GM18909 (cell line): ENCODE measurements around the gene ADGRG6.
"Not testable (repeated sequence)": the region's sequence is repeated elsewhere in the genome, so short reads cannot be mapped to it uniquely, and the experiment has no call there.

Source experiments
- ATAC-seq: cut with Tn5 transposase; IDR thresholded peaks from one replicate; pipeline ENCODE4 v1.9.1; 2021; ENCODE audit warnings: mild to moderate bottlenecking; ENCODE audit not compliant: unreplicated experiment, poor library complexity

Gene ADGRG6

DNA sequence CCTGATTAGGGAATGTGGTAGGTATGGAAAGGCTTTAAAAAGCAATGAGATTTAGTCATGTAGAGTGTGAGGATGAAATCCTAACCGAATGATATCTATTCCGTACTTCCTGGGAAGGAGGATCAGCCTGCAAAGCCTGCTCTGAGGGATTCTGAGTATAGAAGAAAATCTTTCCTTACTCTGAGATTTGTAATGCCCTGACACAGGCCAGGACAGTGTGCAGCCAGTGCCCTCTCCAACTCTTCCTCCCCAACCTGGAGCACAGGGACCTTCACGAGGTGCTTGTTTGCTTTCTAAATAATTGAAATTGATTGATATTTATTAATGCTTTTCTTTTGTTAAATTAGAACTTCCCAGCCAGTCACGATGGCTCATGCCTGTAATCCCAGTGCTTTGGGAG is 131.6 kb downstream of the ADGRG6 start:
- ATAC-seq, result no peak

DNA sequence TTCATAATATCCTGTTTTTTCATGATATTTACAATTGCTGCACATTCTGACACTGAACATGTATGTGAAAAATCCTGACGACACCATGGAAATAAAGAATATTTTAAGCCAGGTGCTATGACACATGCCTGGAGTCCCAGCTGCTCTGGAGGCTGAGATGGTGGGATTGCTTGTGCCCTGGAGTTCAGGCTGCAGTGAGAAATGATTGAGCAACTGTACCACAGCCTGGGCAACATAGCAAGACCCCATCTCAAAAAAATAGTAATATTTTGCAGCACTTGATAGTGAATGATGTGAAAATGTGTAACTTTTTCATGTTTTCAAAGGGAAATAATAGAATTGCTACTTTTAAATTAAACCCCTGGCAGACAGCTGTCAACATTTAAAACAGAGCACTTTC is 137.1 kb downstream of the ADGRG6 start:
- no peak for ATAC-seq

DNA sequence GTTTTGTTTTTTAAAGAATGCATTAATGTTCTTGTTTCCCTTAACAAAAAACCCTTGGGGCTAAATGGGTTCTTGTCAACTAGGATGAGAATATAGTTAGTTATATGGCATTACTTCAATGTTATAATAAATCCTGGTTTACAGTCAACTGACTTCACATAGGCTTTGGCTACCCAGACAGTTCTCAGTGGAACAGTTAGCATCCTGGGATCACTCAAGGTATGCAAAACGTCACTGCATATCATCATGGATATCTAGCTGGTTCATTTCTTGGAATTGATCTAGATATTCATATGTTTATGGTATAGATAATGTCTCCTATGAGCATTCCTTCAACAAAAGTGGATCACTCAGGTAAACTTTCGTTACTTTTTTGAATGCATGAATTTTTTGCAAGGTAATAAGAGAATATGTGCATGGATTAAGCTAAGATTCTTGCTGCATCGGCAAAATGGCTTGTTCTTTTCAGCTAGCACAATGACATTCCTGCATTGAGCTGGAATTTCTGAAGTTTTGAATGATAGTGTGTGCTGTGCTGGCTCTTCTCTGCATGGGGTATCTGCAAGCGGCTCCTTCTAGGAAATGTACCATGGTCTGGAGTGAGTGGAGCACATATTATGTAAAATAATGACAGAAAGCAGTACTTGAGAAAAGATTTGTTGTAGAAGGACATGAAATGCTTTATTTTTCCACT is 138.9 kb downstream of the ADGRG6 start:
- no peak for ATAC-seq

DNA sequence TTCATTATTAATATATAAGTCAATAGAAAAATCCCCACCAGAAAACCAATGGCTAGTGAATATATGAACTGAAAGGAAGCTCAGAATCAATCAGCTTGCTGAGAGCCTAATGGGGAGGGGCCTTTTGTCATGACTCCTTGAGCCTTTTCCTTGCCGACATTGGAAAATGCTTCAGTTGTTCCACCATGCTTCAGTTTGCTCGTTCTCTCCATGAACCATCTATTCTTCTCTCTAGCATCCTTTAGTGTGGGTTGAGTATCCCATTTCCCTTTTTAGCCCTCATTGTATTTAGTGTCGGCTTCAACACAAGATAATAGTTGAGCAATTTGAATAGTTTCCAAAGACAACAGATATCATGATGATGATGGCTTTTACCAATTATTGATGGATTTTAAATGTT is 139.9 kb downstream of the ADGRG6 start:
- no peak for ATAC-seq

DNA sequence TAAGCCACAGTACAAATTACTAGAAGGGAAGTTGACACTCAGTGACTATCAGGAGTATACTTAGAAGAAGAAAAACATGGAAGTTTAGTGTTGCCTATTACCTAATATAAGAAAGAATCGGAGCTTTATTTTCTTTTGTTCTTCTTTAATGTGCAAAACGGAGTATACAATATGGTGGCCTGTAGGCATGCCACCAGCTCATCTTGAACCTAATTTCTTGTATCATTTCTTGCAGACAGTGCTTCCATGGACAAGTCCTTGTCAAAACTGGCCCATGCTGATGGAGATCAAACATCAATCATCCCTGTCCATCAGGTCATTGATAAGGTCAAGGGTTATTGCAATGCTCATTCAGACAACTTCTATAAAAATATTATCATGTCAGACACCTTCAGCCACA is 141.3 kb downstream of the ADGRG6 start:
- no peak for ATAC-seq

DNA sequence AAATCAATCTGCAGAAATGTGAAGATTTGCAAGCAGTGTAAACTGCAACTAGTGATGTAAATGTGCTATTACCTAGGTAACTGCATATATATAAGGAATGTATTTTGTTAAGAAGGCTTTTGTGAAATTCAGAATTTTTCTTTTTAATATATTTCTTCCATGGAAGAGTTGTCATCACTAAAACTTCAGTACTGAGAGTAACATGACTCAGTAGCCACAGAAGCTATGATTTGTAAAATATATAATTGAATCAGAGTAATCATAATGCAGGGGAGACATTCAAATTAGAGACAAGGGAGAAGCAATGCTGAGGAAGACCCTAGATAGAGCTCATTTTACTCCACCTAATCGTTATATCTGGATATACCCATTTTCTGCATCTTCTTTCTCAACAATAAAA is 141.7 kb downstream of the ADGRG6 start:
- no peak for ATAC-seq

DNA sequence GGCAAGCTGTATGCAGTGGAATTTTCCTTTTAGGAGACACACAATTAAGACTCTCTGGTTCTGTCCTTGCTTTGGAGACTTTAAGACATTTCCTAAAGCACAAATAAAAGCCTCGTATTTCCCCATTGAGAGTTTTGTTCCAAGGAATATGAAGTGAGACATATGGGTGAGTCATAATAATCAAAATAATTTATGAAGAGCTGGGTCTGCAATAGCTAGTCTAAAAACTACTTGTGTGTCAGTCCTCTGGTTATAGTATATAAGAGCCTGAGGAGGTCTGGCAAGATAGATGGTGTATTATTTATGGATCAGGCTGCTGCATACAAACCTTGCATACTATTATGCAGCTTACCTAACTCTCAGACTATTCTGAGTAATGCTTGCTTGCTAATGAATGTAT is 142.6 kb downstream of the ADGRG6 start:
- ATAC-seq, result no peak

DNA sequence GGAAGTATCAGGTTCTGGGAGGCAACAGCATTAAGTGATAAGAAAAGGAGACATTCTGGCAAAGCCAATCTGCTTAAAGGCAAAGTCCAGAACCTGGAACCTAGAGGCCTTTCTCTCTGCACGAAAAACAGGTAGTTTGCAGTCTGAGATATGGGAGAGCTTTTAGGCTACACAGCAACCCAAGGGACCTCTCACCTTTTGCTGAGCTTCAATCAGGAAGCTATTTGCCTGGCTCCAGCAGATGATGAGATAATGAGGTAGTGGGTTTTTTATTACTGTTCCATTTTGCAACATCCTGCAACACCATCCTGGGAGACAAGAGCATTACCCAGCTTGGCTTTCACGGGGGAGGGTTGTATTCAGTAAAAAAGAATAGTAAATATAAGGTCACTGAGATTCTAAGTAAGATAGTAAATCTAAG is 143.1 kb downstream of the ADGRG6 start:
- ATAC-seq, result no peak

DNA sequence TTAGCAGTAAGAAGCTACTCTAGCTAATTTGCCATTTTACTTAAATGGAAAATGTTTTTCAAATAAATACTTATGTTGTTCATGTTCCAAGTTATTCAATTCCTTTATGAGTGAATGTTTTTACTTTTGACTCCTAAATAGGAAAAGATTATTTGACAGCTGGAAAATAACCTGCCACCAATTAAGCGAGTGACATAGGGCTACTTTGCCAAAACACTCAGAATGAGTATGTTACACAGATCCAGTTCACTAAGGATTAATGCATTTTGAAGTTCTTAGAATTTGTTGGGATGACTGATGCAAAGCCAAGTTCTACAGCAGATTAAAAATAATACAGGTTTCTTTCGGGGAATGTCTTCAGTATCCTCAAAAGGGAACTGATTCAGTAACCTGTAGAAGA is 144.4 kb downstream of the ADGRG6 start:
- ATAC-seq, result no peak

DNA sequence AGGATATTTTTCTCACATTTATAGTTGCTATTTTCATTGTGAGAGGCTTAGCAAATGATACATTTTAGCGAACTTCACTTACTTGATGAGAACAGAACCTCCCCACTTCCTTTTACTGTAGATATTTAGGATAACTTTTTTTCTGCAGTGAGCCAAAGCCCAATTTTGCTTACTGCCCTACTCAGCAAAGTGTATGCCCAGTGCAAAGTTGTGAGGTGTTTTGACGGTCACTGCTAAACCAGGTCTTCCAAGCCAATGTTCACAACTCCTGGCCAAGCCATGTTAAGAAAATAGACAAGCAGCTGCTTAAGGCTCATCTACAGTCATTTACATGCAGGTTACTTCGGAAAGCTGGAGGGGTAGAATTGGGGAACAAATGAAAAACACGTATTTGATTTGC is 144.8 kb downstream of the ADGRG6 start:
- no peak for ATAC-seq

DNA sequence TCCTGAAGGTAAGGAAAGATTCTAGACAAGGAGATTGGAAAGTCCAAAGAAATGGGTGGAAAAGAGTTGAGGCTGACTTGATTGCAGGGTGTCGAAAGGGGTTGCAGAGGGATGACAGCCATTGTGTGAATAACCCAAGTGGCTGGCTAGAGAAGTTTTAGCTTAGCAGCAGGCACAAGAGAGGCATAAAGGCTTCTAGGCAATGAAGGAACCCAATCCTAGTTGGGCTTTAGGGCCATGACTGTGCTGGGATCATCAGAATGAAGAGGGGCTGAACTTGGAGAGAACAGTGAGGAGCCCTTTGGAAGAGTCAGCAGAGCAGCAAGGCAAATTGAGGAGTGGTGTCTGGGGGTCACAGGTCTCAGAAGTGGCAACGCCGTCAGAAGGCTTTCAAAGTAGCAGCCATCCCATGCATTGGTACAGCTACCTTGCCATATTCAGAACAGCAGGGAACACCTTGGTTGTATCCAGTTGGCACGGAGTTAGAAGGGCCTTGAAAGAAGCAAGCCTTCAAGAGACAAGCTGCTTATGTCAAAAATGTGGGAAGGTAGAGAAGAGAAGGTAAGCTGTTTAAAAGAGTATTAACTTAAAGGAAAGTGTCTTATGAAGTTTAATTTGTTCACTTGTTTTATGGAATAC is 146.4 kb downstream of the ADGRG6 start:
- ATAC-seq, result no peak

DNA sequence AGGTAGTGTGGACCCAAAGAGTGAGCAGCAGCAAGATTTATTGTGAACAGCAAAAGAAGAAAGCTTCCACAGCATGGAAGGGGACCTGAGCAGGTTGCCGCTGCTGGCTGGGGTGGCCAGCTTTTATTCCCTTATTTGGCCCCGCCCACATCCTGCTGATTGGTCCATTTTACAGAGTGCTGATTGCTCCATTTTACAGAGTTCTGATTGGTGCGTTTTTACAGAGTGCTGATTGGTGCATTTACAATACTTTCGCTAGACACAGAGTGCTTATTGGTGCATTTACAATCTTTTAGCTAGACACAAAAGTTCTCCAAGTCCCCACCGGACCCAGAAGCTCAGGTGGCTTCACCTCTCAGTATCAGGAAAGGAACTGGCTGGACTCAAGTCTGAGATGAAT is 149.0 kb downstream of the ADGRG6 start:
- not testable (repeated sequence) for ATAC-seq

DNA sequence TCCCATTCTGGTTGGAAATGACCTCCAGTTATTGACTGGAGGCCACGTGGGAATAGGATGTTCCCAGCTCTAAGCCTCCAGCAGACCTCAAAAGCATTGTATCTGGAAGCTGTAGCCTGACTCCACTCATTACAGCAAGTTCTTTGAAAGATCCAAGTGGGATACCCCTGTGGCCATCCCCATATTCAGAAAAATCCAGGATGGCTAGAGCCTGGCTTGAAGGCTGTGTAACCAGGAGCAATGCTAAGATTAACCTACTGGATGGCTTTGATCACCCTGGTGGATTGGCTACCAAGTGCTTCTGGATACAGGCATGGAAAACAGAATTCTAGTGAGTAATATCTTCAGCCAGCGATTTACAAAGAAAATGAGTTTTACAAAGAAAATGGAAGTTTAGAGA is 151.2 kb downstream of the ADGRG6 start:
- ATAC-seq, result no peak

DNA sequence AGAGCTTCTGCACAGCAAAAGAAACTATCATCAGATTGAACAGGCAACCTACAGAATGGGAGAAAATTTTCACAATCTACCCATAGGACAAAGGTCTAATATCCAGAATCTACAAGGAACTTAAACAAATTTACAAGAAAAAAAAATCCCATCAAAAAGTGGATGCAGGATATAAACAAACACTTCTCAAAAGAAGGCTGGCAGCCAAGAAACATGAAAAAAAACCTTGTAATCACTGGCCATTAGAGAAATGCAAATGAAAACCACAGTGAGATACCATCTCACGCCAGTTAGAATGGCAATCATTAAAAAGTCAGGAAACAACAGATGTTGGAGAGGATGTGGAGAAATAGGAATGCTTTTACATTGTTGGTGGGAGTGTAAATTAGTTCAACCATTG is 152.4 kb downstream of the ADGRG6 start:
- not testable (repeated sequence) for ATAC-seq

DNA sequence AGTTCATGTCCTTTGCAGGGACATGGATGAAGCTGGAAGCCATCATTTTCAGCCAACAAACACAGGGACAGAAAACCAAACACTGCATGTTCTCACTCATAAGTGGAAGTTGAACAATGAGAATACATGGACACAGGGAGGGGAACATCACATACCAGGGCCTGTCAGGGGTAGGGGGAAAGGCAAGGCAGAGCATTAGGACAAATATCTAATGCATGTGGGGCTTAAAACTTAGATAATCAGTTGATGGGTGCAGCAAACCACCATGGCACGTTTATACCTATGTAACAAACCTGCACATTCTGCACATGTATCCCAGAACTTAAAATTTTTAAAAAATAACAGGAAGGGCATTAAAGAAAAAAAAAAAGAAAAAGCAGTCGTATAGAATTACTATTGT is 153.0 kb downstream of the ADGRG6 start:
- ATAC-seq, result not testable (repeated sequence)

DNA sequence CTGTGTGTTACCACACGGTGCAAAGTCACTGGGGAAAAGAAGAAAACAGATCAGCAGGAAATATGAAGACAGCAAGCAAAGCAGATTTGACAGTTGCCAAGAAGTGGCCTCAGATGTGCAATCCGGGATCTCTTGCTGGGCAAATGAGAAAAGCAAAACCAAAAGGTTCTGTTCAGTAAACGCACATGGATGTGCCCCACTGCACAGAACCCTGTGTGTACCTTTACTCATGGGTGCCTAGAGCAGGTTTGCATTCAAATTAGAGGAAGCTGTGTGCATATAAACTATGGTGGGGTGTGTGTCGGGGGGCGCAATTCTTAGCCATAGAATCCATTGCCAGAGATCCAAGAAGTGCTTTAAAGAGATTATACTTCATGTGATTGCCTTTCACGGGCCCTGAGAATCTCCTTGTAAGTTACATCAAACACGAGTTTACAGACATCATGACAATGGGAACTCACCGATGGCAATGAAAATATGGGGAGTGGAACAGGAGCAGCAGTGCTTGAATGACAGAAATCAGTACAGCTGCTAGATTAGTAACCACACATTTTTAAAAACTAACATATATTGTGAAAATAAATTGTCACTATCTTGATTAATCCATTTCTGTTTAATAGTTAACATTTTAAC is 154.3 kb downstream of the ADGRG6 start:
- ATAC-seq, result no peak

DNA sequence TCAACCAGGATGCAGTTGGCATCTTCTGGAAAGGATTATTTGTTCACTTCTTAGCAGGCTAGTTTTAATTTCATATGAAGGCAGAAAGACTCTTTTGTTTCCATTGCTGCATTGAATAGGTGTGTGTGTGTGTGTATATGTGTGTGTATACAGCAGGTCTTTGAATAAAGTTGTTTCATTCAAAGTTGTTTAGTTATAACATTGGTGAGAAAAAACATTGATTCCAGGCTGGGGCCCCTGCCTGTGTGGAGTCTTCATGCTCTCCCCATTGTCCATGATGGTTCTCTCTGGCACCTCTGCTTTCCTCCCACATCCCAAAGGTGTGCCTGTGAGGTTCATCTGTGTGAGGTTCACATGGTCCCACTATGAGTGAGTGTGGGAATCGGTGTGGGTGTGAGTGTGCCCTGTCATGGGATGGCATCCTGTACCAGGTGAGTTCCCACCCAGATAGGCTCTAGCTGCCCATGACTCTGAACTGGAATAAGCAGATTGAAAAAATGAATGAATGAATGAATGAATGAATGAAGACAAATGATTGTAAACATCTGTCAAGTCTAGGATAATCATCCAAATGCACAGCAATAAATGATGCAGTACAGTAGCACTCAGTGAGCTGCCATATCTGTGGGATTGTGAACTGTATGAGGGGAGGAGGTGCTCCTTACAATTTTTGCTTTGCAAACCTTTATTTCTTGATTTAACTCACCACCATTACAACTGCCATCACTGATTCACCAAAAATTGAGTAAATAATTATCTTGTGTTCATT is 156.0 kb downstream of the ADGRG6 start:
- ATAC-seq, result no peak

DNA sequence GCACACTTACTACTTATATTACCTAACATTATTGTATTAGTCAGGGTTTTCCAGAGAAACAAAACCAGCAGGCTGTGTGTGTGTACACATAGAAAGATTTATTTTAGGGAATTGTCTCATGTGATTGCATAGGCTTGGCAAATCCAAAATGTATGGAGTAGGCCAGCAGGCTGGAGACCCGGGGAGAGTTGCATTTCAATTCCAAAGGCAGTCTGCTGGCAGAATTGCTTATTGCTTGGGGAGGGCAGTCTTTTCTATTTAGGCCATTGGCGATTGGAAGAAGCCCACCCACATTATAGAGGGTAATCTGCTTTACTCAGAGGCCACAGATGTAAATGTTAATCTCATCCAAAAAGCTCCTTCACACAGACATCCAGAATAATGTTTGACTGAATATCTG is 157.0 kb downstream of the ADGRG6 start:
- no peak for ATAC-seq

DNA sequence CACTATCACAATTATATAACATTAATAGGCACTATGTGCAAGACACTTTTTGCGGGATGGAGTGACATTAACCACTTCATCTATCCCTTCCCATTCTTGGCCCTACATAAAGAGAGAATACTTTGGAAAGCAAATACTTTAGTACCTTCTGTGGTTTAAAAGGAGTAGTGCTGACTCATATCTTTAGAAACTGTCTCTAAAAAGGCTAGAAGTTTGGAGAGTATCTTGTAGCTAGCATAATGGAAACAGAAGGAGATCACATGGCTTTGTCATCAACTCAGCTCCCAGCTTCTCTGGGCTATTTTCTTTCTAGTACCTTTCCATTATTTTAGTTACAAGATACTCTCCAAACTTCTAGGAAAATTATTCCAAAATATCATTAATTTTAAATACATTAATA is 157.5 kb downstream of the ADGRG6 start:
- ATAC-seq, result no peak

DNA sequence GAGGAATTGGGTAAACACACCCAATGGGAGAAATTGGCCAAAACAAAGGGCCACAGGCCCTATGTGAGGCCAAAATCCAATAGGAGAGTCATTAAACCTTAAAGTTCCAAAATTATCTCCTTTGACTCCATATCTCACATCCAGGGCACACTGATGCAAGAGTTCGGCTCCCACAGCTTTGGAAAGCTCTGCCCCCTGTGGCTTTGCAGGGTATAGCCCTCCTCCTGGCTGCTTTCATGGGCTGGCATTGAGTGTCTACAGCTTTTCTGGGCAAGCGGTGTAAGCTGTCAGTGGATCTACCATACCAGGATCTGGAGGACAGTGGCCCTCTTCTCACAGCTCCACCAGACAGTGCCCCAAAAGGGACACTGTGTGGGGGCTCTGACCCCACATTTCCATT is 160.5 kb downstream of the ADGRG6 start:
- ATAC-seq, result no peak

DNA sequence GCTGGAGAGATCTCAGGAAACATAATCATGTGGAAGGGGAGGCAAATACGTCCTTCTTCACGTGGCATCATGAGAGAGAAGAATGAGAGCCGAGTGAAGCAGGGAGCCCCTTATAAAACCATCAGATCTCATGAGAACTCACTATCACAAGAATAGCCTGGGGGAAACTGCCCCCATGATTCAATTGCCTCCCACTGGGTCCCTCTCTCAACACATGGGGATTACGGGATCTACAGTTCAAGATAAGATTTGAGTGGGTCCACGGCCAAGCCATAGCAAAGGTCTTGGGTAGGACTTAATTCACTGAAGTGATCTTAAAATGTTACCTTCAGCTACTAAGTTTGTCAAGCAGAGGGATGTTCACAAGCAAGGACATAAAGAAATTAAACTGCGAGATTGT is 162.2 kb downstream of the ADGRG6 start:
- ATAC-seq, result no peak
